Osteoblast (primary cell): ENCODE measurements around the gene TRIM7. TPM values are rescaled to one million over a fixed set of nuclear protein-coding genes. Genes with fewer than 3 reads are reported as not detected.

ENCODE experiments used
- DNase-seq: peaks from one replicate; pipeline ENCODE4 v3.0.0; 2011; ENCODE audit warnings: low spot score, mixed read lengths; ENCODE audit not compliant: insufficient read length; ENCODE audit errors: missing footprints
- H2AFZ ChIP-seq: 2 replicates; pipeline ENCODE4 v1.6.0; 2011; ENCODE audit warnings: mild to moderate bottlenecking, low read length
- H3K27ac ChIP-seq: 2 replicates; pipeline ENCODE4 v1.5.1; 2011; ENCODE audit warnings: mild to moderate bottlenecking, low read depth, low read length, moderate library complexity
- H3K27me3 ChIP-seq: 2 replicates; pipeline ENCODE4 v1.6.0; 2012; ENCODE audit warnings: mild to moderate bottlenecking, control low read depth, inconsistent platforms, low read length, moderate library complexity; ENCODE audit not compliant: insufficient read depth
- H3K36me3 ChIP-seq: 2 replicates; pipeline ENCODE4 v1.5.1; 2011; ENCODE audit warnings: mild to moderate bottlenecking, low read length, control low read depth, moderate library complexity; ENCODE audit not compliant: insufficient read depth
- H3K4me1 ChIP-seq: 2 replicates; pipeline ENCODE4 v1.5.1; 2011; ENCODE audit warnings: mild to moderate bottlenecking, low read length, control low read depth, moderate library complexity; ENCODE audit not compliant: insufficient read depth
- H3K4me2 ChIP-seq: 2 replicates; pipeline ENCODE4 v1.6.0; 2011; ENCODE audit warnings: mild to moderate bottlenecking, low read length; ENCODE audit not compliant: insufficient read depth
- H3K4me3 ChIP-seq: fragments of 200-600 bp; sonication (generic); 3 replicates; pipeline ENCODE4 v1.5.1; 2012; ENCODE audit warnings: mild to moderate bottlenecking, low read length, inconsistent platforms; ENCODE audit not compliant: insufficient read depth
- H3K79me2 ChIP-seq: 2 replicates; pipeline ENCODE4 v1.6.0; 2012; ENCODE audit warnings: mild to moderate bottlenecking, low read length, control low read depth, inconsistent platforms; ENCODE audit not compliant: insufficient read depth
- H3K9me3 ChIP-seq: 2 replicates; pipeline ENCODE4 v1.5.1; 2011; ENCODE audit warnings: low read depth, low read length, control low read depth
- H4K20me1 ChIP-seq: 2 replicates; pipeline ENCODE4 v1.6.0; 2012; ENCODE audit warnings: mild to moderate bottlenecking, low read length, control low read depth; ENCODE audit not compliant: insufficient read depth
- total RNA-seq: library from RNA; depleted of rRNA; stranded (reverse); fragments of >200 nt; gene quantifications from 2 replicates; pipeline ENCODE4 v1.2.3, GENCODE V29; 2012
- TF ChIP-seq, protein P1 (sequence below): IDR thresholded peaks from 2 replicates; pipeline ENCODE4 v1.5.1; 2011; ENCODE audit warnings: mild to moderate bottlenecking, low read depth, low read length, moderate library complexity; ENCODE audit errors: extremely low read depth

TRIM7 gene
- total RNA-seq, 1 donor = 0.72 TPM

- H3K4me1 ChIP-seq = peaks cover 30% of the 10 kb centered on the region
- H3K4me2 ChIP-seq = peak overlapping the region; percentile 100
- peaks cover 84% of the 10 kb centered on the region for H3K79me2 ChIP-seq
- H2AFZ ChIP-seq = no peak overlapping the region
- TF ChIP-seq, protein P1, sequence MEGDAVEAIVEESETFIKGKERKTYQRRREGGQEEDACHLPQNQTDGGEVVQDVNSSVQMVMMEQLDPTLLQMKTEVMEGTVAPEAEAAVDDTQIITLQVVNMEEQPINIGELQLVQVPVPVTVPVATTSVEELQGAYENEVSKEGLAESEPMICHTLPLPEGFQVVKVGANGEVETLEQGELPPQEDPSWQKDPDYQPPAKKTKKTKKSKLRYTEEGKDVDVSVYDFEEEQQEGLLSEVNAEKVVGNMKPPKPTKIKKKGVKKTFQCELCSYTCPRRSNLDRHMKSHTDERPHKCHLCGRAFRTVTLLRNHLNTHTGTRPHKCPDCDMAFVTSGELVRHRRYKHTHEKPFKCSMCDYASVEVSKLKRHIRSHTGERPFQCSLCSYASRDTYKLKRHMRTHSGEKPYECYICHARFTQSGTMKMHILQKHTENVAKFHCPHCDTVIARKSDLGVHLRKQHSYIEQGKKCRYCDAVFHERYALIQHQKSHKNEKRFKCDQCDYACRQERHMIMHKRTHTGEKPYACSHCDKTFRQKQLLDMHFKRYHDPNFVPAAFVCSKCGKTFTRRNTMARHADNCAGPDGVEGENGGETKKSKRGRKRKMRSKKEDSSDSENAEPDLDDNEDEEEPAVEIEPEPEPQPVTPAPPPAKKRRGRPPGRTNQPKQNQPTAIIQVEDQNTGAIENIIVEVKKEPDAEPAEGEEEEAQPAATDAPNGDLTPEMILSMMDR = no peak
- peaks cover 55% of the 10 kb centered on the region for H4K20me1 ChIP-seq
- peak overlapping the region; percentile 95 for H3K27ac ChIP-seq
- peaks cover 60% of the 10 kb centered on the region for H3K36me3 ChIP-seq
- no peaks in the 10 kb centered on the region for H3K9me3 ChIP-seq
- H3K4me3 ChIP-seq = peak overlapping the region; percentile 99
- H3K27me3 ChIP-seq = no peaks in the 10 kb centered on the region
- no peak for DNase-seq
These were observed 37.0 kb upstream of the TRIM7 start for GRCh38 chr5:181242031-181242451.

- no peaks in the 10 kb centered on the region for H3K9me3 ChIP-seq
- peak overlapping the region; percentile 100 for H3K4me2 ChIP-seq
- peak overlapping the region; percentile 95 for H3K27ac ChIP-seq
- peak; percentile 98 for DNase-seq
- TF ChIP-seq, protein P1 = peak; percentile 27
- H3K36me3 ChIP-seq = peaks cover 65% of the 10 kb centered on the region
- peaks cover 55% of the 10 kb centered on the region for H4K20me1 ChIP-seq
- H3K4me3 ChIP-seq = peak overlapping the region; percentile 99
- H2AFZ ChIP-seq = no peak overlapping the region
- H3K27me3 ChIP-seq = no peaks in the 10 kb centered on the region
- peaks cover 79% of the 10 kb centered on the region for H3K79me2 ChIP-seq
- peaks cover 30% of the 10 kb centered on the region for H3K4me1 ChIP-seq
These were observed 36.5 kb upstream of the TRIM7 start for GRCh38 chr5:181241393-181241975.

- Histone ChIP-seq H4K20me1 (peaks cover 55% of the 10 kb centered on the region), H3K9me3 (no peaks in the 10 kb centered on the region), H3K36me3 (peaks cover 84% of the 10 kb centered on the region), H3K79me2 (peaks cover 64% of the 10 kb centered on the region), H3K4me2 (no peak overlapping the region), H3K27me3 (no peaks in the 10 kb centered on the region), H2AFZ (no peak overlapping the region), H3K27ac (peak overlapping the region; percentile 1), H3K4me1 (peaks cover 18% of the 10 kb centered on the region), H3K4me3 (no peak overlapping the region)
- no peak for DNase-seq
- TF ChIP-seq, protein P1 = no peak
These were observed 34.2 kb upstream of the TRIM7 start for GRCh38 chr5:181239062-181239663.

DNA sequence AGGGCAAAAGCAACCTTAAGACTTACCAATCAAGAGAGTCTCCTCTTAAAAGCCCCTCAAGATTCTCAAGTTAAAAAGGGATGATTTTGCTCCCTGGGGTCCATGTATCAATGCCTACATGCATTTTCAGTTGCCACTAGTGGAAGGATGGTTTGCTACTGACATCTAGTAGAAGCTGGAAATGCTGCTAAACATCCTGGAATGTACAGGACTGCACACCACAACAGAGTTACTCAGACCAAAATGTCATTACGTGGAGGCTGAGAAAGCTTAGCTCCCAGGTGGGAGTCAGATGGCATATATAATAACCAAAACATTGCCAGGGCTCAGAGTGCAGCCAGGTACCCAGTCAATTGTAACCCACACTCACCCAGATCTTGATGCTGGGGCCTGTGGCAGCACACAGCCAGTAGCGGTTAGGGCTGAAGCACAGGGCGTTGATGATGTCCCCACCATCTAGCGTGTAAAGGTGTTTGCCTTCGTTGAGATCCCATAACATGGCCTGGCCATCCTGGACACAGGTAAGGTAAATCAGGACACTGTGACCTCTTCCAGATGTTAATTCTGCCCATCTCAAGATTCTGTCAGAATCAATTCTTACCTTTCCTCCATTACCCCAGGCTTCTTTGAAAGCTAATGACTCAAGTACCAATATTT lies 32.9 kb upstream of the TRIM7 start:
- peaks cover 18% of the 10 kb centered on the region for H3K4me1 ChIP-seq
- no peak overlapping the region for H3K4me2 ChIP-seq
- peak overlapping the region; percentile 24 for H3K27ac ChIP-seq
- peaks cover 54% of the 10 kb centered on the region for H3K79me2 ChIP-seq
- TF ChIP-seq, protein P1 = no peak
- DNase-seq = no peak
- no peaks in the 10 kb centered on the region for H3K27me3 ChIP-seq
- no peak overlapping the region for H2AFZ ChIP-seq
- no peaks in the 10 kb centered on the region for H3K9me3 ChIP-seq
- no peak overlapping the region for H3K4me3 ChIP-seq
- peaks cover 84% of the 10 kb centered on the region for H3K36me3 ChIP-seq
- H4K20me1 ChIP-seq = peaks cover 48% of the 10 kb centered on the region
